Spinal cord (tissue), 10 donors: ENCODE measurements around the gene CCNG2. TPM values are rescaled to one million over a fixed set of nuclear protein-coding genes. Genes with fewer than 3 reads are reported as not detected.

ENCODE experiments used
- DNase-seq, 6 donors: peaks; one replicate each; pipeline versions ENCODE4 v3.0.0 to v3.0.0-alpha.2; 2013 to 2015; ENCODE audit warnings: low spot score in 6 of 6, low read depth in 4 of 6
- H3K27ac ChIP-seq: one replicate; pipeline ENCODE4 v1.5.1; 2013; ENCODE audit warnings: low read depth, low read length, control low read depth
- H3K27me3 ChIP-seq: one replicate; pipeline ENCODE4 v1.6.1; 2013; ENCODE audit warnings: low read length; ENCODE audit not compliant: control insufficient read depth, insufficient read depth
- H3K36me3 ChIP-seq: one replicate; pipeline ENCODE4 v1.6.1; 2013; ENCODE audit warnings: low read length; ENCODE audit not compliant: control insufficient read depth, insufficient read depth
- H3K4me1 ChIP-seq: one replicate; pipeline ENCODE4 v1.6.1; 2013; ENCODE audit warnings: low read length; ENCODE audit not compliant: control insufficient read depth, insufficient read depth
- H3K4me3 ChIP-seq: one replicate; pipeline ENCODE4 v1.5.1; 2013; ENCODE audit warnings: low read depth, low read length, control low read depth
- H3K9me3 ChIP-seq: one replicate; pipeline ENCODE4 v1.6.1; 2013; ENCODE audit warnings: low read length; ENCODE audit not compliant: control insufficient read depth, insufficient read depth
- WGBS: methylation state at CpG from one replicate; pipeline ENCODE4 v1.1.5; 2013; ENCODE audit warnings: missing lambda C conversion rate; ENCODE audit not compliant: insufficient coverage; 5-methylcytosine and 5-hydroxymethylcytosine counted together
- polyA plus RNA-seq, 2 donors: library from polyadenylated mRNA; unstranded; fragments of 120-200 nt; gene quantifications; one replicate each; pipeline ENCODE4 v1.2.1, GENCODE V29; 2013; ENCODE audit not compliant: insufficient read length in 2 of 2
- total RNA-seq, 2 donors: library from RNA; depleted of rRNA in 1 of 2; stranded (reverse); fragments of 120-200 nt in 1 of 2; fragments of >200 nt in 1 of 2; gene quantifications; one replicate each; pipeline versions ENCODE4 v1.2.3 to v1.2.4, GENCODE V29; 2013 to 2014
- donor health status: healthy.

Gene CCNG2
- total and polyA plus RNA-seq, 4 donors = 45.7 to 62.1 (median 53.5) TPM

- Histone ChIP-seq H3K27ac (no peak overlapping the region), H3K27me3 (no peaks in the 10 kb centered on the region), H3K4me1 (no peaks in the 10 kb centered on the region), H3K9me3 (no peaks in the 10 kb centered on the region), H3K4me3 (no peak overlapping the region), H3K36me3 (no peaks in the 10 kb centered on the region)
- DNase-seq = no peak
Measured at GRCh38 chr4:77184974-77185373, 28.0 kb downstream of the CCNG2 start.

GRCh38 chr4:77185686-77186085 is 28.7 kb downstream of the CCNG2 start:
- Histone ChIP-seq H3K4me3 (no peak overlapping the region), H3K36me3 (no peaks in the 10 kb centered on the region), H3K4me1 (no peaks in the 10 kb centered on the region), H3K27ac (no peak overlapping the region), H3K9me3 (no peaks in the 10 kb centered on the region), H3K27me3 (no peaks in the 10 kb centered on the region)
- no peak for DNase-seq

- WGBS = 50% methylated on average over 1 of the region's 2 CpGs
- peak in 2 of 6 donors; percentile 39 to 64 for DNase-seq
- Histone ChIP-seq H3K27ac (no peak overlapping the region), H3K4me3 (no peak overlapping the region), H3K27me3 (no peaks in the 10 kb centered on the region), H3K9me3 (no peaks in the 10 kb centered on the region), H3K4me1 (no peaks in the 10 kb centered on the region), H3K36me3 (no peaks in the 10 kb centered on the region)
Measured at GRCh38 chr4:77187322-77187721, 30.3 kb downstream of the CCNG2 start.

GRCh38 chr4:77188498-77189220 is 31.7 kb downstream of the CCNG2 start:
- Histone ChIP-seq H3K9me3 (no peaks in the 10 kb centered on the region), H3K4me3 (no peak overlapping the region), H3K27me3 (no peaks in the 10 kb centered on the region), H3K36me3 (no peaks in the 10 kb centered on the region), H3K27ac (no peak overlapping the region), H3K4me1 (no peaks in the 10 kb centered on the region)
- 61% methylated on average over 6 of the region's 9 CpGs for WGBS
- DNase-seq = peak in 1 of 6 donors; percentile 8

GRCh38 chr4:77189412-77189811 is 32.4 kb downstream of the CCNG2 start:
- Histone ChIP-seq H3K4me1 (no peaks in the 10 kb centered on the region), H3K36me3 (no peaks in the 10 kb centered on the region), H3K4me3 (no peak overlapping the region), H3K9me3 (no peaks in the 10 kb centered on the region), H3K27me3 (no peaks in the 10 kb centered on the region), H3K27ac (no peak overlapping the region)
- DNase-seq = no peak
- no CpG with 5 or more reads among the region's 1 CpG for WGBS

GRCh38 chr4:77190053-77190452 is 33.0 kb downstream of the CCNG2 start:
- Histone ChIP-seq H3K36me3 (no peaks in the 10 kb centered on the region), H3K9me3 (no peaks in the 10 kb centered on the region), H3K27me3 (no peaks in the 10 kb centered on the region), H3K4me1 (no peaks in the 10 kb centered on the region), H3K4me3 (no peak overlapping the region), H3K27ac (no peak overlapping the region)
- no CpG with 5 or more reads among the region's 1 CpG for WGBS
- no peak for DNase-seq

- no peak overlapping the region for H3K4me3 ChIP-seq
- no peak for DNase-seq
- no peaks in the 10 kb centered on the region for H3K9me3 ChIP-seq
- no peaks in the 10 kb centered on the region for H3K27me3 ChIP-seq
- no peaks in the 10 kb centered on the region for H3K4me1 ChIP-seq
- H3K36me3 ChIP-seq = no peaks in the 10 kb centered on the region
- H3K27ac ChIP-seq = no peak overlapping the region
- 92% methylated on average over 4 of the region's 8 CpGs for WGBS
Measured at GRCh38 chr4:77193046-77193445, 36.0 kb downstream of the CCNG2 start.

GRCh38 chr4:77193511-77194102 is 36.6 kb downstream of the CCNG2 start:
- no peaks in the 10 kb centered on the region for H3K36me3 ChIP-seq
- no peak overlapping the region for H3K27ac ChIP-seq
- no peak overlapping the region for H3K4me3 ChIP-seq
- H3K4me1 ChIP-seq = no peaks in the 10 kb centered on the region
- H3K27me3 ChIP-seq = no peaks in the 10 kb centered on the region
- no peaks in the 10 kb centered on the region for H3K9me3 ChIP-seq
- WGBS = 78% methylated on average over 17 of the region's 17 CpGs
- DNase-seq = no peak

- Histone ChIP-seq H3K9me3 (no peaks in the 10 kb centered on the region), H3K4me3 (no peak overlapping the region), H3K4me1 (no peaks in the 10 kb centered on the region), H3K27me3 (no peaks in the 10 kb centered on the region), H3K36me3 (no peaks in the 10 kb centered on the region), H3K27ac (no peak overlapping the region)
- DNase-seq = no peak
- WGBS = 100% methylated on average over 1 of the region's 5 CpGs
Measured at GRCh38 chr4:77194366-77194765, 37.4 kb downstream of the CCNG2 start.

- H3K4me1 ChIP-seq = no peaks in the 10 kb centered on the region
- H3K4me3 ChIP-seq = no peak overlapping the region
- no peak for DNase-seq
- H3K36me3 ChIP-seq = no peaks in the 10 kb centered on the region
- H3K27ac ChIP-seq = no peak overlapping the region
- H3K9me3 ChIP-seq = no peaks in the 10 kb centered on the region
- 57% methylated on average over 1 of the region's 1 CpG for WGBS
- no peaks in the 10 kb centered on the region for H3K27me3 ChIP-seq
Measured at GRCh38 chr4:77194989-77195388, 38.0 kb downstream of the CCNG2 start.
